ENCODE results near the gene LCN2. TPM values are rescaled to one million over a fixed set of nuclear protein-coding genes. Genes with fewer than 3 reads are reported as not detected.
"Not testable (repeated sequence)": the region's sequence is repeated elsewhere in the genome, so short reads cannot be mapped to it uniquely, and the experiment has no call there.

Gene LCN2
- total RNA-seq, 1 donor from 2014 or later = 85.5 TPM

DNA sequence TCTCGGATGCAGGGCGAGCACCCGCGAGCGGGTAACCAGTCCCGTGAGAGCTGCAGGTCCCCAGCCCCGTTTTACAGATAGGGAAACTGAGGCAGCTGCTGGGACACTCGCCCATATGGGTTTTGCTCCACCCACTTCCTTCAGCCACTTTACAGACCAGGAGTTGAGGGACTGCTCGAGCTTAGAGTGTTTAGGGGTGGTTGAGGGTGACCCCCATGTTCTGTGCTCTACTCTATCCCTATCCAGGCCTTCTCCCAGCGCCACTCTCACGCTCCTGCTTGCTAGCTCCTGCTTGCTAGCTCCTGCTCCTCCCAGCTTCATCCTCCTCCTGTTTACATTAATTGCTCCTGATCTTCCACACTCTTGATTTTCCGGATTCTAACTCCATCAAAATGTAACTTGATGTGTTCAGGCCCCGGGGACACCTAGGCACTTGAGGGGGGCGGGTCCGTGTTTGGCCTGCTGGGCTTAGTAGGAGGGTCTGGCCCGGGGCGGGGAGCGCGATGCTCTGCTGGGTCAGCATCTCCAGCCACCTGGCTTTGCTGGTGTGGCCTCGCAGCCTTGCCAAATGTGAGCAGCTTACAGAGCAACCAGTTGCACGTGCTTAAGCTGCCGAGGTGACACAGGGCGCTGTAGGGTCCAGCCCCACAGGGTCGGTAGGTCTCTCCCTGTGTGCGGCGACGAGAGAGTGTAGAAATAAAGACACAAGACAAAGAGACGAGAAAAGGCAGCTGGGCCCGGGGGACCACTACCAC is 20.2 kb upstream of the LCN2 start:
- DNase-seq (ENCODE audit: low spot score) = no peak

DNA sequence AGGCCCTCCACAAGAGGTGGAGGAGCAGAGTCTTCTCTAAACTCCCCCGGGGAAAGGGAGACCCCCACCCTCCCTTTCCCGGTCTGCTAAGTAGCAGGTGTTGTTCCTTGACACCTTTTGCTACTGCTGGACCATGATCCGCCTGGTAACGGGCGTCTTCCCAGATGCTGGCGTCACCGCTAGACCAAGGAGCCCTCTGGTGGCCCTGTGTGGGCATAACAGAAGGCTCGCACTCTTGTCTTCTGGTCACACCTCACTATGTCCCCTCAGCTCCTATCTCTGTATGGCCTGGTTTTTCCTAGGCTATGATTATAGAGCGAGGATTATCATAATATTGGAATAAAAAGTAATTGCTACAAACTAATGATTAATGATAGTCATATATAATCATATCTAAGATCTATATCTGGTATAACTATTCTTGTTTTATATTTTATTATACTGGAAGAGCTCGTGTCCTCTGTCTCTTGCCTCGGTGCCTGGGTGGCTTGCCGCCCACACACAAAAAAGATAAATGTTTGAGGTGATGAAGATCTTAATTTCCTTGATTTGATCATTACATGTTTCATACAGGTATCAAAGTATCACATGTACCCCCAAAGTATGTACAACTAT is 19.2 kb upstream of the LCN2 start:
- peak; percentile 68 for DNase-seq (ENCODE audit: low spot score)

DNA sequence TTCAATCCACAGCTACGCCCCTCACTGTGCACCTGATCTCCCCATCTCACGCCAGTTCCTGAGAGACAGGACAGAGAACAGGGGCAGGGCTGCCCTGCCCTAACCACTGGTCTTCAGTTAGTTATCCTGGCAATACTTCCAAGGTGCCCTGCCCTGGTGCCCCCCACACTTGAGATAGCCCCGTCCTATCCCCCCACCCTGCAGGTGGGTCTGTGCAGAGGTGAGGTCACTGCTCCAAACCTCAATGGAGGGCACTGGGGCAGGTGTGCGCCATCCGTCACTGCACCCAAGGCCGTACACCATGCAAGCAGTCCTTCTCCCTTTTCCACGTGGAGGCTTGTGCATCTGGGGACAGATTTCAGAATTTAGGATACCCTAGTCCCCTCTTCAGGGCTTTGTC is 18.6 kb upstream of the LCN2 start:
- not testable (repeated sequence) for DNase-seq (ENCODE audit: low spot score)

DNA sequence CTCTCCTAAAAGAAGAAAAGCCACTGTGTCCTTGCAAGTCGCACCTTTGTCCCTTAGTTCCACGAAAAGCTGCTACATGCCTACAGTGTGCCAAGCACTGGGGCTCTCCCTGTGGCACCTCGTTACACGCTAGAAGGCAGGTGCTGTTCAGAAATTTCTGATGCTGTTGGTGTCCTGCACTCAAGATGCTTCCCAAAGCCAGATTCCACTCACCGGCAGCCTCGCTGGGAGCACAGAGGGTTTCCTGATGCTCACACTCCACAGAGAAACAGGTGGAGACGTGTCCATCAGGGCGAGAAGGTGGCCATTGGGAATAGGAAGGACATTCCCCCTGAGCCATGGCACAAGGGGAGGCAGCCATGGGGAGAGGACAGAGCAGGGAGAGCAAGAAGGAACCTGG is 17.9 kb upstream of the LCN2 start:
- DNase-seq (ENCODE audit: low spot score) = not testable (repeated sequence)

DNA sequence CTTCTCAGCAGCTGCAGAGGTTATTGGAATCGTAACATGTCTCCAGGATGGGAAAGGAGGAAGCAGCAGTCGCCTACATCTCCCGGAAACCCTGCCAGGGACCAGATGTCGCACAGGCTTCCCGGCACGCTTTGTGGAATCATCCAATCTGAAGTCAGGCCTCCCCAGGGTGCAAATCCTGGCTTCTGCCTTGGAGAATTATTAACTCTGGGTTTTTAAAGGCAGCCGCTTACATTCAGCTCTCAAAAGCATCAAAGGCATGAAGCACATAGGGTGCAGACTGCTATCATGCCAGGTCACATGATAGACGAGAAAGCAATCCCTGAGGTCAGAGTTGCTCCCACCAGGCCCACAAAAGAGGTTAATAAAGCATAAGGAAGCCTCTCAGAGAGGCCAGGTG is 17.1 kb upstream of the LCN2 start:
- not testable (repeated sequence) for DNase-seq (ENCODE audit: low spot score)

DNA sequence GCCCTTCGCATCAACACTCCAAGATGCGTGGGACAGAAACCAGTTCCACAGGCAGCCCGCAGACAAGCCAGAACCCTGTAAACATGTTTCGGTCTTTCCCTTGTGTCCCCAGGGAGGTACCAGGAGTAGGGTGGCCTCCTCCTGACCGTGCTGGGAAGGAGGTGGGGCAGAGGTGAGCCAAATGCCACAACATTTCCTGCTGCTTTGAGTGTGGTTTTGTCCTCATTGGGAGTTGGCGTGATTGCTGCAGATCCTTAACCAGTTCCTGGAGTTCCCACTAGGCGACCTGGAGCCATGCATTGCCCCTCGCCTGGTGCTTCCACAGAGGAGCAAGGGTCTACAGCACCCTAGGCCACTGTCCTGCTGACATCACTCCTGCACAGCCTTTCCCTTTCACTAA is 13.7 kb upstream of the LCN2 start:
- DNase-seq (ENCODE audit: low spot score) = not testable (repeated sequence)

DNA sequence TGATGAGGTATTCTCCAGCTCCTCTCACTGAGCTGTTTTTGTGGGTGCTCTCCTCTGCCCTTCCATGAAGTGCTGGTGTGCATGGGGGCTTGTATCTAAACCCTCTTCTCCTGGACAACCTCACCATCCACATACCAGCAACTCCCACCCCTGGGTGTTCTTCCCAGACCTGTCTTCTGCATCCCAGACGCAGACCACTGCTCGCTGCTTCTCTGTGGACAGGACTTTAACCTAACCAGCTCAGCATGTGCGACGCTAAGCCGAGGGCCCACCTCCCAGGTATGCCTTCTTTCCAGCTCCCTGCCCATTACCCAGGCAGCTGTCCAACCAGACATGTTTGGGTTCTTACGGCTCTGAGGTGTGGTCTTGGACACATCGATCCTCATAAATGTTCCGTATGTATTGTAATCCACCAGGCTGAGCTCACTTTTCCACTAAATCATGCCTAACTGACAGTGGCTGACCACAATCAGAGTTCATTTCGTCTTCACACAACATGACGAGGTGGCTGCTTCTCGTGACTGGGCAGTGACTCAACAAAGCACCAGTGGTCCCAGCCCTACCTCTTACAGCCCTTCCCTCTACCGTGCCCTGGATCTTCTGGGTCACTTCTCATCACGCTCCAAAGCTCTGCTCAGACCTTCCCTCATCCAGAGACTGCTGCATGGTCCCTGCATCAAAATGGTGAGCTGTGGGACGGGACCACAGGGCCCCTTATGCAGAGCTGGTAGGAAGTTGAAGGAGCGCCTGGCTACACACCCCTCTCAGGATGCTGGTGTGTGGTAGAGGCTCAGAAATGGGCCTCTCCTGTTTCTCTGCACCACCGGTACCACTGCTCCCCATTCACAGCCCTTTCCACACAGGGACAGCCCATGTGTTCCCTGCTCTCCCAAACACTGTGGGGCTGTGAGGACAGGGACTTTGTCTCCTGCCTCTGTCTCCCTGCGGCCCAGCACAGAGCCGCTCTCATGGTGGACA is 12.1 kb upstream of the LCN2 start:
- DNase-seq (ENCODE audit: low spot score) = no peak

DNA sequence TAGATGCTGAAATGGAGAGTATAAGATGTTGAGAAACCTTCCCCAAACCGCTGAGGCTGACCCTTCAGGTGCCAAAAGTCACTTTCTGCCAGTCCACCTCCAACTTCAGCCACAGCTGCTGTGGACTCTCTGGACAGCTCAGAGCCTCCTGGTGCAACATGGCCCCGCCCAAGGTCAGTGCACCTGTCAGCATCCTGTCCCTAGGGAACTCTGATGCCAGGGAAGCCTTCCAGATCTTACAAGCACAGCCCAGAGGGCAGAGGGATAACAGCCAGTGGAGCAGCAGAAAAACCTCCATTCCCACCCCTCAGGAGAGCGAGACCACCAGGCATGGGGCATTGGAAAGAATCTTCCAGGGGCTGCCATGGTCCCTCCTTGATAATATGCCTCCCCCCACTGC is 11.3 kb upstream of the LCN2 start:
- DNase-seq (ENCODE audit: low spot score) = no peak

DNA sequence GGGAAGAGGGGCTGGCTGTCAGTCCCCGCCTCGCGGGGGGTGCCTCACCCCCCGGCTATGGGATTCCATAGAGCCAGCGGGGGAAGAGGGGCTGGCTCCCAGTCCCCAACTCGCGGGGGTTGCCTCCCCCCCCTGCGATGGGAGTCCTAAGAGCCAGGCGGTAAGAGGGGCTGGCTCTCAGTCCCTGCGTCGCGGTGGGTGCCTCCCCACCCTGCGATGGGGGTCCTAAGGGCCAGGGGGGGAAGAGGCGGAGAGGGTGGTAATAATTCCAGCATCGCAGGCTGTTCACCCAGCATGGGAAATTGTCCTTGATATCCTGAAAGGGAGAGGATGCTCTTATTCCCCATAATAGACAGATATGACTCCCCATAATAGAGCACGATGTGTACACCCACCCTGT is 9.6 kb upstream of the LCN2 start:
- DNase-seq (ENCODE audit: low spot score) = no peak

DNA sequence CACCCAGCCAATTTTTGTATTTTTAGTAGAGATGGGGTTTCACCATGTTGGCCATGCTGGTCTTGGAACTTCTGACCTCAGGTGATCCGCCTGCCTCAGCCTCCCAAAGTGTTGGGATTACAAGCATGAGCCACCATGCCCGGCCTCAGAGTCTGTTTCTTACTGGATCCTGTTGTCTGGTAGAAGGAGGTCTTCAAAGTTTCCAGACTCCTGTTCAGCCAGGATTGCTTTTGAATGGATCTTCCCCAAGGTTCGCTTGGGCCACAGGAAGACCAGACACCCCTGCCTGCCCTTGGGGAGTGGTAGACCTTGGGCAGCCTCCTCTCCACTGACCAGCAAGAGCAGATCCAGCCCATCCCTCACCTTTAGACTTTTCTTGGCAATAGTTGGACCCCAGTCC is 7.6 kb upstream of the LCN2 start:
- DNase-seq (ENCODE audit: low spot score) = no peak

DNA sequence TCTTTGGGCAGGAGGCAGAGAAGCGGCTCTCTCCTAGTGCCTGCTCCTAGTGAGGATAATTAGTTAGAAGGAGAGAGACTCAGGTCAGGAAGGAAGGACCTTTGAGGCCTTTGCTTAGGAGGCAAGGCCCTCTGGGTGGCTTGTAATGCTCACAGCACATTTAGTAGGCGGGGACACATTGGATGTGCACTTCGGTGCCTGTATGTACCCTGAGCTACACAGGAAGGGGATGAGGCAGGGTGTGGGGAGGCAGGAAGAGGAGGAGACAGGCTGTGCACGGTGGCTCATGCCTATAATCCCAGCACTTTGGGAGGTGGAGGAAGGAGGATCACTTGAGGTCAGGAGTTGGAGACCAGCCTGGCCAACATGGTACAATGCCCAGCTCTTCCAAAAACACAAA is 7.2 kb upstream of the LCN2 start:
- DNase-seq (ENCODE audit: low spot score) = no peak

DNA sequence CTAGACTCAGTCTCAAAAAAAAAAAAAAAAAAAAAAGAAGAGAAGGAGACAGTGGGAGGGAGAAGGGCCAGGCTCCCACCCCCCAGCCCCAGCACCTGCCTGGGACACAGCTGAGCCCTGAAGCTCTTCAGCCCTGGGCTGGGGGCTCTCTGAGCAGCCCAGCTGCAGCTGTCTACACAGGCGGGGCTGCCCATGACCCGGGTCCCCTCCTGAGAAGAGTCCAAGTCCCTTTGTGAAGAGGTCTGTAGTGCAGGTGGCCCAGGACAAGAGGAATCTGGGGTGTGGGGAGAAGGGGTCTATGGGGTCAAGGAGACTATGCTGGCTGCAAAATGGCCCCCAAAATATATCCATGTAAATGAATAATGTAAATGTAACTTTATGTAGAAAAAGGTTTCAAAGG is 6.7 kb upstream of the LCN2 start:
- no peak for DNase-seq (ENCODE audit: low spot score)

DNA sequence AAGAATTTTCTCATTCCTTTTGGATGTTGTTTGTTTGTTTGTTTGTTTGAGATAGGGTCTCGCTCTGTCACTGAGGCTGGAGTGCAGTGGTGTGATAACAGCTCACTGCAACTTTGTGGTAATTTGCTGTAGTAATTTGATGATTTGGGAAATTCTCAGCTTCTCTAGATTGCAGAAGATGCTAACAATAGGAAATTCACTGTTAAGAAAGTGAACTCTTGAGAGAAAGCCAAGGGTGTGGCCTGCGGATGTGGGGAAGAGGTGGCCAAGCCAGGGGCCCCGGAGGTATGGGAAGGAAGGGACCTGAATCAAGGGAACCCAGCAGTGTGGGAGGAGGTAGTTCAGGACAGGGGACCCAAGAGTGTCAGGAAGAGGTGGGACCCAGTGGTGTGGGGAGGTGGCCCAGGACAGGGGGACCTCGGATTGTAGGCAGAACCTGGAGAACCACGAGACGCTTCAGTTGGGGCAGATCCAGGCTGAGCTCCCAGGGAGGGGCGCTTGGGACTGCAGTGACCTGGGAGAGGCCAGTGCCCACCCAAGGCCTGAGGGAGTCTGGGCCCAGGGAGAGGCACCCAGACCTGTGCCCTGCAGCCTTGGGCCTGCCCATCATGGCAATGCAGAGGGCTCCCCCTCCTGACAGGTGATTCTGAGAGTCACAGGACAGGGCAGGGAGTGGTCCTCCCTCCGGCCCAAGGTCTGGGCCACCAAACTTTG is 5.6 kb upstream of the LCN2 start:
- no peak for DNase-seq (ENCODE audit: low spot score)

DNA sequence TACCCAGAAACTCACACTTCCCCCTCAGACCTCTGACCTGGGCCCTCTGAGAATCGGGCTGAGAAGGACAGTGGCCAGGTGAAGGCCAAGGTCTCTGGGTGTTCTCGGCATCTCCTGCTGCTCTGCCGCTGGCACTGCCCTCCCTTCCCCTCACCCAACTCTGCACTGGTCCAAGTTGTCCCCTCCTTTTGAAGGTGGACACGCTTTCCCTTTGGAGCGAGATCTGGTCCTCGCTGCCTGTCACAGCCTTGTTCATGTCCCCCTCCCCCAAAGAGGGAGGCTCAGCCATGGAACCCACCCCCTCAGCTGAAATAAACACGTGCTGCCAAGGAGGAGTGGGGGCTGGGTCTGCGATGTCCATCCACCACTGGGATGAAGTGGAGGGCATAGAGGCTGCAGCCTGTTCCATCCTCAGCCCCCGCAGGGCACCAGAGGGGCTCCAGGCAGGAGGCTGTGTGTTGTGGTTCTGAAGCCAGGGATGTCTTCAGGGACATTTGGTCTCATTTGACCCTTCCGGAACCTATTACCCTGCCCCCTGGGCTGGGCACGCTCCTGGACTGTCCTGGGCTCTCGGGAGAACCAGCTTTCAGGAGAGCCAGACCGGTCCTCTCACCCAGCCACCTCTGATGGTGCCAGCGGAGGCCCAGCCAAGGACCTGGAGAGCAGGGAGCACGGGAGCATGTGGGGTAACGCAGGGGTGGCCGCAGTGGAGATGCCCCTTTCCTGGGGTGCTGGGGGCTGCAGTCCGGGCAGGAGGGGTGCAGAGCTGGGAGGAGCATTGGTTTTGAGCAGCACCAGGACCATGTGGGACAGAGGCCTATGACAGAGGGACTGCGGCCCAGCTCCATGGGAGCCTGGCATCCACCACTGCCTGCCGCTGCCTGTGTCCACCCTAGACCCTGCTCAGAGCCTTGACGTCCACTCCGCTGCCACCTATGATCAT is 4.7 kb upstream of the LCN2 start:
- DNase-seq (ENCODE audit: low spot score) = no peak

DNA sequence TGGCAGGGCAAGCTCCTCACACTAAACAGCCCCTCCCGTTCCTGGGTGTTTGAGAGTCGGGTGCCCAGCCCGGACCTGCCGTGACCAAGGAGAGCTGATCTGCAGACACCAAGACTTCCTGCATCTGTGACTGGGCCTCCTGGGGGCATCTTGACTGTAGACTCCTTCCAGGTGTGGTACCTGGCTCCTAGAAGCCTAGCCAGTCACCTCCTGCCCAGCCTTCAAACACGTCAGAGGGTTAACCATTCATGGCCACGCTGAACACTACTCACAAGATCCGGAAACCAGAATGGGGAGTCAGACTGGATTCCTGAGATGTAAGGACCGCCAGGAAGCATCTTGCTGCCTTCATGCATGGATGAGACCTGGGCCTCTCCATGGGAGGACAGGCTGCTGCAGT is 3.7 kb upstream of the LCN2 start:
- no peak for DNase-seq (ENCODE audit: low spot score)

DNA sequence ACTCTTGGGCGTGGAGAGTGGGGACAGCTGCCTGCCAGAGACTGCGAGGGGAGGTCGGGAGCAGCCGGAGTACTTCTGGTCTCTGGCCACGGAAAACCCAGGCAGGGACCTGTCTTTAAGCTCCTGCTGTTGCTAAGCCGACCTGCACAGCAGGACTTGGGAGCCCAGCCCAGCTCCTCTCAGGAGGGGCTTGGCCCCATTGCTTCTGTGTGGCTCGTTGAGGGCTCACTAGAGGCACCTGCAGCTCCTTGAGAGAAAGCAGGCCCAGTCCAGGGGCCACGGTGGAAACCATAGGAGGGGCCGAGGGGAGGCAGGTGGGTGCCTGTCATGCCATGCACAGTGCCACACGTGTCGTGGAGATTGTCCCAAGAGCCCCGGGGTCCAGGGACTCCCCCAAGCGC is 3.3 kb upstream of the LCN2 start:
- DNase-seq (ENCODE audit: low spot score) = no peak

DNA sequence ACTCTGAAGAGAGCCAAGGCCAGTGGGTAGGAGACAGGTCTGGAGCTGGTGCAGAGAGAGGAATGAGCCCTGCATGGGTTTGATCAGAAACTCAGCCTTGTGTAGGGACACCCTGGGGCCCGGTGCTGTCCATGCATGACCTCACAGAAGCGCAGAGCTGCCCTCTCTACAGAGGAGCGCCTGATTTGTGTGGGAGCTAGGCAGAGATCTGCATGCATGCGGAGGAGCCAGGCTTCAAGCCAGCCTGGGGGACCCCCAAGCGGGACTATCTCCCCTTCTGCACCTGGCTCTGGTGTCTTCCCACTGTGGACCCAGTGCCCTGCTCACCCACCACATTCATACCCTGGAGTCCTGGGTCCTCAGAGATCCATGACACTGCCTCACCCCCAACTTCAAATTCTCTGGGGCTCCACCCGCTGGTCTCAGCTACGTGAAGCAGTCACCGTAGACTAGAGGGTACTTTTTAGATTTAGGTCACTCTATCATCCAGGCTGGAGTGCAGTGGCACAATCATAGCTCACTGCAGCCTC is 2.6 kb upstream of the LCN2 start:
- no peak for DNase-seq (ENCODE audit: low spot score)

DNA sequence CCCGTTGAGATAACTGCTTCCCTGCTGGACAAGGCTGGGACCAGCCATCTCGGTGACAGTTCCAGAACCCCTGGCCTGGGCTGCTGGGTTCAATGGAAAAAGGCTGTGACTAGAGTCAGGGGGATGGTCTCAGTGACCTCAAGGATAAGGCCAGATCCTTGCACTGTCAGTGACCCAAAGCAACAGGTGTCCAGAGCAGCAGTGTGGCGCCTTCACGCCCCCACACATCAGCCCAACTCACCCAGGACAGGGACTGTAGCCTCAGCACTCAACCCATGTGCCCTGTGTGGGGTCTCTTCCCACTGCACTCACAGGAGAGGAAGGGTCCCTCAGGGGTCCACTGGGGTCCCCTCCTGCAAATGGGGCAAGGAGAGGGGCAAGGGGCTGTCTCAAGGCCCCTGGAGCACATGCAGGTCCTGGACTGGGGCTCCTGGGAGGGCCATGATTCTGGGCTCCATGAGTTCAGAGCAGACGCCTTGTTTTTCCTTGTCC is 698 bp upstream of the LCN2 start:
- no peak for DNase-seq (ENCODE audit: low spot score)

DNA sequence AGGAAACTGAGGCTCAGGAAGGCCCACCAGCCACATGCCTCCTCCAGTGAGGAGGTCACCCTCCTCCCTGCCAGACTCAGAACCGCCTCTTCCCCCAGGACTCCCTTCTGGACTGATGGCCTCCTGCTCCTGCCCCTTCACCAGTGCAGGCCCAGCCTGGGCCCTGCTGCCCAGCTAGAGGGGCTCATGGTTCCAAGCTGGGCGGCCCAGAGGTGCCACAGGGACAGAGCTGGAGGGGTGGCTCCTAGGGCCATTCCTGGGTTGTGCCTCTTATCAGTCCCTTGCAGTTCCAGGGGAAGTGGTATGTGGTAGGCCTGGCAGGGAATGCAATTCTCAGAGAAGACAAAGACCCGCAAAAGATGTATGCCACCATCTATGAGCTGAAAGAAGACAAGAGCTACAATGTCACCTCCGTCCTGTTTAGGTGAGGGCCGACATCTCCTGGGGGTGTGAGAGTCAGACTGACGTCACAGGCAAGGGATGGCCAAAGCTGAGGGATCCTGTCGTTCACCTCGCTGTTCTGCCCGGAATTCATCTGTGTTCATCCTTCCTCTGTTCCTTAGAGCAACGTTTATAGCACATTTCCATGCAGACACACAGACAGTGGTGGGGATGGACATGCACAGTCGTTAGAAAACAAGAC is 819 bp downstream of the LCN2 start:
- no peak for DNase-seq (ENCODE audit: low spot score)

Data from mucosa of gallbladder (tissue), 1 donor.